Stimulated activated naive CD4-positive, alpha-beta T cell (primary cell): ENCODE data around the gene EN2.

Experiments
- DNase-seq, 6 experiments: peaks; one replicate each; lab custom pipeline; 2025; lab: John Stamatoyannopoulos, UW

The EN2 gene

GRCh38 chr7:155508376-155509358 is 50.7 kb downstream of the EN2 start:
- DNase-seq, result no peak

GRCh38 chr7:155509359-155509724 is 51.4 kb downstream of the EN2 start:
- DNase-seq, result no peak

GRCh38 chr7:155509725-155510551 is 52.0 kb downstream of the EN2 start:
- no peak for DNase-seq

GRCh38 chr7:155510975-155511701 is 53.2 kb downstream of the EN2 start:
- DNase-seq, result no peak

GRCh38 chr7:155511702-155511996 is 53.7 kb downstream of the EN2 start:
- DNase-seq, result no peak

- no peak for DNase-seq
Observed at GRCh38 chr7:155512246-155512887, 54.4 kb downstream of the EN2 start.

- DNase-seq, result no peak
Observed at GRCh38 chr7:155513543-155514285, 55.8 kb downstream of the EN2 start.

GRCh38 chr7:155514296-155514695 is 56.4 kb downstream of the EN2 start:
- no peak for DNase-seq
